Fibroblast of the aortic adventitia (primary cell): ENCODE results near the gene RFC3. TPM values are rescaled to one million over a fixed set of nuclear protein-coding genes. Genes with fewer than 3 reads are reported as not detected.

ENCODE experiments used
- DNase-seq: peaks from one replicate; pipeline ENCODE4 v3.0.0-alpha.2; 2010; ENCODE audit warnings: low read depth
- H3K4me3 ChIP-seq: 2 replicates; pipeline ENCODE4 v1.5.1; 2011; ENCODE audit warnings: low read depth, mild to moderate bottlenecking, control low read depth, low read length, moderate library complexity
- total RNA-seq: library from RNA; depleted of rRNA; stranded (reverse); fragments of >200 nt; gene quantifications from 2 replicates; pipeline ENCODE4 v1.2.3, GENCODE V29; 2012; ENCODE audit warnings: low replicate concordance
- TF ChIP-seq, protein P1 (sequence below): IDR thresholded peaks from 2 replicates; pipeline ENCODE4 v1.5.1; 2011; ENCODE audit warnings: mild to moderate bottlenecking, low read length, control low read depth, inconsistent platforms; ENCODE audit not compliant: insufficient read depth

The RFC3 gene
- total RNA-seq, 1 donor, result 38.9 TPM

DNA sequence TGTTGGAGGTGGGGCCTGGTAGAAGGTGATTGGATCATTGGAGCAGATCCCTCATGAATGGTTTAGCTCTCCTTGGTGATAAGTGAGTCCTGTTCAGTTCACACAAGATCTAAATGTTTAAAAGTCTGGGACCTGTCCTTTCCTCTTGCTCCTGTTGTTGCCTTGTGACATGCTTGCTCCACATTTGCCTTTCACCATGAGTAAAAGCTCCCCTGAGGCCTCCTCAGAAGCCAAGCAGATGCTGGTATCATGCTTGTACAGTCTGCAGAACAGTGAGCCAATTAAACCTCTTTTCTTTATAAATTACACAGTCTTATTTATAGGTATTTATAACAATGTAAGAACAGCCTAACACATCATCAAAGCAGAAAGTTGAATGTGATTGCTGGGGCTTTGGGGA, 24.2 kb upstream of the RFC3 start:
- TF ChIP-seq, protein P1, sequence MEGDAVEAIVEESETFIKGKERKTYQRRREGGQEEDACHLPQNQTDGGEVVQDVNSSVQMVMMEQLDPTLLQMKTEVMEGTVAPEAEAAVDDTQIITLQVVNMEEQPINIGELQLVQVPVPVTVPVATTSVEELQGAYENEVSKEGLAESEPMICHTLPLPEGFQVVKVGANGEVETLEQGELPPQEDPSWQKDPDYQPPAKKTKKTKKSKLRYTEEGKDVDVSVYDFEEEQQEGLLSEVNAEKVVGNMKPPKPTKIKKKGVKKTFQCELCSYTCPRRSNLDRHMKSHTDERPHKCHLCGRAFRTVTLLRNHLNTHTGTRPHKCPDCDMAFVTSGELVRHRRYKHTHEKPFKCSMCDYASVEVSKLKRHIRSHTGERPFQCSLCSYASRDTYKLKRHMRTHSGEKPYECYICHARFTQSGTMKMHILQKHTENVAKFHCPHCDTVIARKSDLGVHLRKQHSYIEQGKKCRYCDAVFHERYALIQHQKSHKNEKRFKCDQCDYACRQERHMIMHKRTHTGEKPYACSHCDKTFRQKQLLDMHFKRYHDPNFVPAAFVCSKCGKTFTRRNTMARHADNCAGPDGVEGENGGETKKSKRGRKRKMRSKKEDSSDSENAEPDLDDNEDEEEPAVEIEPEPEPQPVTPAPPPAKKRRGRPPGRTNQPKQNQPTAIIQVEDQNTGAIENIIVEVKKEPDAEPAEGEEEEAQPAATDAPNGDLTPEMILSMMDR, result no peak
- no peak overlapping the region for H3K4me3 ChIP-seq
- no peak for DNase-seq

DNA sequence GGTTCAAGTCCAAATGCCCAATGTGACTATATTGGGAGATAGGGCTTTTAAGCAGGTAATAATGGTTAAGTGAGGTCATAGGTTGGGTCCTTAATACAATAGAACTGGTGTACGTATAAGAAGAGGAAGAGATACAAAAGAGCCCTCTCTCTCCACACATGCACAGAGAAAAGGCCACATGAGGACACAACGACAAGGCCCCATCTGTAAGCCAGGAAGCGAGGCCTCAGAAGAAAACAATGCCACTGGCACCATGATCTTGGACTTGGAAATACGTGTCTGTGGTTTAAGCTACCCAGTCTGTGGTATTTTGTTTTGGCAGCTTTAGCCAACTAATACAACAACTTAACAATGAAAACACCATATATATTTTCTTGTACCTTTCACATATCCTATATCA, 23.4 kb upstream of the RFC3 start:
- TF ChIP-seq, protein P1, result no peak
- DNase-seq, result no peak
- H3K4me3 ChIP-seq, result no peak overlapping the region

DNA sequence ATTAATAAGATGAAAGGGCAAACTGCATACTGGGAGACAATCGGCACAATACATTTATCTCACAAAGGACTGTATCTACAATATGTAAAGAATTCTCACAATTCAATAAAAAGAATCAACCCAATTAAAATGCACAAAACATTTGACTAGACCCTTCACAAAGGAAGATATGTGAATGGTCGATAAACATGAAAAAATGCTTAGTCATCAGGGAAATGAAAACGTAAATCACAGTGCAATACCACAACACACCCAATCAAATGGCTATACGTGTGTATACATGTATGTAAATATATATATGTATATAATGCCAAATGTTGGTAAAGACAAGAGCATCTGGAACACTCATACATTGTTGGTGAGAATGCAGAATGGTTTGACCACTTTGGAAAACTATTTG, 21.9 kb upstream of the RFC3 start:
- no peak for DNase-seq
- TF ChIP-seq, protein P1, result no peak
- no peak overlapping the region for H3K4me3 ChIP-seq

DNA sequence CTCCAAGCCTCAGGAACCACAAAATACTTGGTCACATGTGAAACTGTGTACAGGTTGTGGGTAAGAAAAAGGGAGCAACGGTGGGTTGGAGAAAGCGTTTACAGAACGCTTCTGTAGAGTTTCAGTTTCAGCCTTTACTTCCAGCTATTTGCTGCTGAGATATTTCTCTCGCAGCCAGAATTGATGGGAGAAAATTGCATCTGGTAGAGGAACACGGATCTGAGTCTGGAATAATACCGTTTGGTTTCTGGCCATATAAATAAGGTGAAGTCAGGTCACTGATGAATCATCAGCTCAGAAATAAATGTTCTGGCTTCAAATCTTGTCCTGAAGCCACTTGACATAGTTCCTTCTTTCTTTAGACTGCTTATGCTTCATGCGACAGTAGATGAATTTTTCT, 20.3 kb upstream of the RFC3 start:
- DNase-seq, result peak; percentile 45
- TF ChIP-seq, protein P1, result no peak
- peak overlapping the region; percentile 56 for H3K4me3 ChIP-seq

DNA sequence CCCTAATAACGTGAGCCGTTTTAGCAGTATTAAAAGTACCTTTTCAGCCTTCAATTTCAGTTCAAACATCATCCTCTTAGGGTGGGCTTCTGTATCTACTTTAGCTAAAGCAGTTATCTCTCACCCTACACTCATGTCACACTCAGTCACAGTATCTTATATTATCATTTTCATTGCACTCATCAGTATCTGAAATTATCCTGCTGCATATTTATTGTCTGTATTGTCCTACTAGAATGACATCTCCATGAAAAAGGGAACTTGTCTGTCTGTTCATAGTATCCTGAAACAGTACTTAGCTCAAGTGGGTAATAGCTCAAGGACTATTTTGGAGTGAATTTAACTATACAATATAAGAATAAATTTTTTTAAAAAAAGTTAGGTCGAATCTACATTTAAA, 19.9 kb upstream of the RFC3 start:
- H3K4me3 ChIP-seq, result no peak overlapping the region
- no peak for DNase-seq
- TF ChIP-seq, protein P1, result no peak

DNA sequence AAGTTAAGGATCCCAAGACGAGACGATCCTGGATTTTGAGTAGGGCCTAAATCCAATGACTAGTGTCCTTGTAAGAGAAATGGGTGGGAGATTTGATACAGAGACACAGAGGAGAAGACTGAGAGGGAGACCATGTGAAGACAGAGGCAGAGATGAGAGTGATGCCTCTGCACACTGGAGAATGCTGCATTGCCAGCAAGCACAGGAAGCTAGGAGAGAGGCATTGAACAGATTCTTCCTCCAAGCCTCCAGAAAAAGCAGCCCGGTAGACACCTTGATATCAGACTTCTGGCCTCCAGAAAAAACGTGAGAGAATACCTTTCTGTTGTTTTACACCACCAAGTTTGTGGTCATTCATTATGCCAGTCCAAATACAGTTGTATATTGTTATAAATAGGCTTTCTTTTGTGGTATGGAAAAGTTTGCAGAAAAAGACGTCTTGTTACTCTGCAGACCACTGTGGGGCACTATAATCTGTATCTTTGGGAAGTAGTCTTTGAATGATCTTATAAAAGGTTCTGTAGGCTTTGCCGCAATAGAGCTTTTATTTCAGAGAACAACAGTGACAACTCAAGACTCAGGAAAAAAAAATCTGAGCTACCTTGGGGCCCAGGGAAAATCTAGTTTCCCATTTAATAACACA, 17.9 kb upstream of the RFC3 start:
- TF ChIP-seq, protein P1, result peak; percentile 55
- H3K4me3 ChIP-seq, result no peak overlapping the region
- DNase-seq, result peak; percentile 71

DNA sequence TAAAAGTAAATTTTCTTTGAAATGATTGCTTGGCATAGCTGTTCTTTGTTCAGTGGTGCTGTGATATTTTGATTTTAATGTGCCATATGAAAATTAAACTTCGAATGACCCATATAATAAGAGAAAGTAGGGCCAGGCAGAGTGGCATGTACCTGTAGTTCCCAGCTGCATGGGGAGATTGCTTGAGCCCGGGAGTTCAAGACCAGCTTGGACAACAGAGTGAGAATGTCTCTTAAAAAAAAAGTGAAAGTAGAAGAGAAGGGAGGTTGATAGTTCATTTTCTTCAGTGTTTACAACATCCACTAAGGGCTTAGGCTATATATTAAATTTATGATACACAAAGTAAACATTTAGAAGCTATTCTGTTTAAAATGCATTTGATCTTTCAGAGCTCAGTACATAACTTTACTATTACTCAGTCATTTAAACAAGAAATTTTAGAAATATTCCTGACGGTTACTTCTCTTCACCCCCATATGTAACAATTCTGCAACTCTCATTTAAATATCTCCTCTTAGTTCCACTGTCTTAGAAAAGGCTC, 17.2 kb upstream of the RFC3 start:
- TF ChIP-seq, protein P1, result no peak
- DNase-seq, result no peak
- peak overlapping the region; percentile 11 for H3K4me3 ChIP-seq
